PC-3 (cell line): ENCODE results near the gene VPS54. TPM values are rescaled to one million over a fixed set of nuclear protein-coding genes. Genes with fewer than 3 reads are reported as not detected.

Experiments used
- ATAC-seq: fragments of 200-7000 bp; cut with Tn5 transposase; 2 replicates; pipeline ENCODE4 v1.9.1; 2020; ENCODE audit warnings: mild to moderate bottlenecking, moderate library complexity
- BruUV-seq: library from RNA; stranded (reverse); fragments of 400-500 nt; replicated peaks from 2 replicates; lab custom pipeline; 2021; lab: Mats Ljungman, UMichigan
- CTCF ChIA-PET: fragments of 300-600 bp; sonication (Branson Sonifier 250); formaldehyde crosslinking; loops from one replicate; lab custom pipeline; 2022; ENCODE audit warnings: antibody characterized with exemption; lab: Charles Lee
- POLR2A ChIA-PET: fragments of 300-600 bp; sonication (Branson Sonifier 250); formaldehyde crosslinking; loops from one replicate; lab custom pipeline; 2022; ENCODE audit warnings: antibody characterized with exemption; ENCODE audit not compliant: unreplicated experiment; lab: Charles Lee
- DNase-seq: peaks from one replicate; pipeline ENCODE4 v3.0.0-alpha.2; 2015
- H2AFZ ChIP-seq: fragments of 300-600 bp; sonication (generic); 2 replicates; pipeline ENCODE4 v1.6.0; 2016; ENCODE audit warnings: antibody characterized with exemption, low read length
- H3F3A ChIP-seq: fragments of 300-600 bp; sonication (generic); one replicate; pipeline ENCODE4 v1.6.0; 2017; ENCODE audit warnings: antibody characterized with exemption, low read length, control low read depth, mild to moderate bottlenecking; ENCODE audit not compliant: unreplicated experiment
- H3K27ac ChIP-seq: fragments of 300-600 bp; sonication (generic); 2 replicates; pipeline ENCODE4 v1.5.1; 2016; ENCODE audit warnings: mild to moderate bottlenecking, low read length
- H3K27me3 ChIP-seq: fragments of 300-600 bp; sonication (generic); 2 replicates; pipeline ENCODE4 v1.6.1; 2016; ENCODE audit warnings: low read length, mixed read lengths
- H3K36me3 ChIP-seq: fragments of 300-600 bp; sonication (generic); 2 replicates; pipeline ENCODE4 v1.6.1; 2016; ENCODE audit warnings: low read depth, mixed run types, low read length, mixed read lengths
- H3K4me1 ChIP-seq: fragments of 300-600 bp; sonication (generic); 2 replicates; pipeline ENCODE4 v1.5.1; 2016; ENCODE audit warnings: low read length; ENCODE audit not compliant: insufficient read depth
- H3K4me2 ChIP-seq: fragments of 300-600 bp; sonication (generic); 2 replicates; pipeline ENCODE4 v1.6.0; 2016; ENCODE audit warnings: low read length
- H3K4me3 ChIP-seq: fragments of 300-600 bp; sonication (generic); 2 replicates; pipeline ENCODE4 v1.5.1; 2016; ENCODE audit warnings: mild to moderate bottlenecking, low read length, mixed read lengths
- H3K79me2 ChIP-seq: fragments of 300-600 bp; sonication (generic); 2 replicates; pipeline ENCODE4 v1.6.1; 2017; ENCODE audit warnings: low read length, mixed read lengths
- H3K9ac ChIP-seq: fragments of 300-600 bp; sonication (generic); 2 replicates; pipeline ENCODE4 v1.6.0; 2016; ENCODE audit warnings: mild to moderate bottlenecking, low read length
- H3K9me2 ChIP-seq: fragments of 300-600 bp; sonication (generic); replicated peaks from 2 replicates; pipeline ENCODE4 v1.6.1; 2016; ENCODE audit warnings: mixed run types, low read length, mixed read lengths
- H3K9me3 ChIP-seq: fragments of 300-600 bp; sonication (generic); 2 replicates; pipeline ENCODE4 v1.6.1; 2016; ENCODE audit warnings: low read length, mixed read lengths
- H4K20me1 ChIP-seq: fragments of 300-600 bp; sonication (generic); 2 replicates; pipeline ENCODE4 v1.6.1; 2016; ENCODE audit warnings: low read length, mixed read lengths
- CTCF ChIP-seq: fragments of 300-600 bp; sonication (generic); conservative IDR thresholded peaks from 2 replicates; pipeline ENCODE4 v1.5.1; 2017; ENCODE audit warnings: antibody characterized with exemption, low read depth, mild to moderate bottlenecking, low read length
- EZH2 ChIP-seq: fragments of 300-600 bp; sonication (generic); IDR thresholded peaks from one replicate; pipeline ENCODE4 v1.6.1; 2017; ENCODE audit warnings: antibody characterized with exemption, mild to moderate bottlenecking, low read length; ENCODE audit not compliant: unreplicated experiment
- EZH2phosphoT487 ChIP-seq: fragments of 300-600 bp; sonication (generic); IDR thresholded peaks from 2 replicates; pipeline ENCODE4 v1.6.1; 2018; ENCODE audit warnings: mild to moderate bottlenecking, antibody characterized with exemption, low read length, borderline replicate concordance
- intact Hi-C: fragments of 100-400 bp; cut with micrococcal nuclease; formaldehyde crosslinking; loops from 2 replicates; pipeline ENCODE4 v1.9.0; 2023
- total RNA-seq: library from RNA; depleted of rRNA; stranded (reverse); fragments of >200 nt; gene quantifications from 2 replicates; pipeline ENCODE4 v1.2.3, GENCODE V29; 2014

The VPS54 gene
- total RNA-seq, 1 experiment from 2014 or later: 17.9 TPM

- BruUV-seq: no TSS peak
- no peak overlapping the region for H3K9ac ChIP-seq
- H3F3A ChIP-seq: no peaks in the 10 kb centered on the region
- H3K4me3 ChIP-seq: no peak overlapping the region
- ATAC-seq: no peak
- intact Hi-C loops: no loop called here
- no peaks in the 10 kb centered on the region for H3K79me2 ChIP-seq
- H3K9me2 ChIP-seq: no peaks in the 10 kb centered on the region
- DNase-seq: no peak
- H3K4me2 ChIP-seq: no peak overlapping the region
- peaks cover 53% of the 10 kb centered on the region for H3K36me3 ChIP-seq
- no peaks in the 10 kb centered on the region for H4K20me1 ChIP-seq
- H2AFZ ChIP-seq: no peak overlapping the region
- no peak for TF ChIP-seq CTCF
- TF ChIP-seq EZH2phosphoT487: no peak
- no peak for TF ChIP-seq EZH2
- ChIA-PET POLR2A (no interaction called here), CTCF (no interaction called here)
- no peaks in the 10 kb centered on the region for H3K27me3 ChIP-seq
- H3K4me1 ChIP-seq: no peaks in the 10 kb centered on the region
- peaks cover 7% of the 10 kb centered on the region; the same call in 1 of the 2 replicates for H3K9me3 ChIP-seq
- no peak overlapping the region for H3K27ac ChIP-seq
Observed at GRCh38 chr2:63902149-63902548, 117.1 kb downstream of the VPS54 start.

- H3K4me2 ChIP-seq: no peak overlapping the region
- ATAC-seq (no peak), DNase-seq (no peak)
- CTCF ChIA-PET: no interaction called here
- H3K79me2 ChIP-seq: no peaks in the 10 kb centered on the region
- H3K9me2 ChIP-seq: no peaks in the 10 kb centered on the region
- H4K20me1 ChIP-seq: no peaks in the 10 kb centered on the region
- TF ChIP-seq CTCF (no peak), EZH2phosphoT487 (no peak), EZH2 (no peak)
- peaks cover 38% of the 10 kb centered on the region for H3K36me3 ChIP-seq
- no peak overlapping the region for H2AFZ ChIP-seq
- H3K27me3 ChIP-seq: no peaks in the 10 kb centered on the region
- H3K9ac ChIP-seq: no peak overlapping the region
- intact Hi-C loops: no loop called here
- POLR2A ChIA-PET: no interaction called here
- no peaks in the 10 kb centered on the region for H3K4me1 ChIP-seq
- peaks cover 7% of the 10 kb centered on the region; the same call in 1 of the 2 replicates for H3K9me3 ChIP-seq
- no peak overlapping the region for H3K27ac ChIP-seq
- no peak overlapping the region for H3K4me3 ChIP-seq
- BruUV-seq: no TSS peak
- no peaks in the 10 kb centered on the region for H3F3A ChIP-seq
Observed at GRCh38 chr2:63899639-63900038, 119.6 kb downstream of the VPS54 start.

GRCh38 chr2:63898839-63899238 is 120.4 kb downstream of the VPS54 start:
- Histone ChIP-seq H2AFZ (no peak overlapping the region), H3K4me2 (no peak overlapping the region), H3K9ac (no peak overlapping the region), H3K9me2 (no peaks in the 10 kb centered on the region), H3K4me3 (no peak overlapping the region), H3K27ac (no peak overlapping the region), H3K36me3 (peaks cover 36% of the 10 kb centered on the region), H3K79me2 (no peaks in the 10 kb centered on the region), H3K27me3 (no peaks in the 10 kb centered on the region), H4K20me1 (no peaks in the 10 kb centered on the region), H3F3A (no peaks in the 10 kb centered on the region), H3K9me3 (peaks cover 7% of the 10 kb centered on the region; the same call in 1 of the 2 replicates), H3K4me1 (no peaks in the 10 kb centered on the region)
- DNase-seq (no peak), ATAC-seq (no peak)
- CTCF ChIA-PET: no interaction called here
- intact Hi-C loops: no loop called here
- TF ChIP-seq CTCF (no peak), EZH2phosphoT487 (no peak), EZH2 (no peak)
- POLR2A ChIA-PET: no interaction called here
- BruUV-seq: no TSS peak
